MG63 (cell line): ENCODE measurements around the gene PRXL2A. TPM values are rescaled to one million over a fixed set of nuclear protein-coding genes. Genes with fewer than 3 reads are reported as not detected.
"Not testable (repeated sequence)": the region's sequence is repeated elsewhere in the genome, so short reads cannot be mapped to it uniquely, and the experiment has no call there.

Source experiments
- DNase-seq: peaks from one replicate; pipeline ENCODE4 v3.0.0-alpha.2; 2020
- H3K27me3 ChIP-seq: fragments of 250-450 bp; sonication (Bioruptor Pico); 2 replicates; pipeline ENCODE4 v1.5.1; 2020; ENCODE audit warnings: mild to moderate bottlenecking, moderate library complexity
- H3K36me3 ChIP-seq: fragments of 250-450 bp; sonication (Bioruptor Pico); 2 replicates; pipeline ENCODE4 v1.5.1; 2020; ENCODE audit warnings: mild to moderate bottlenecking, moderate library complexity
- H3K4me3 ChIP-seq: fragments of 250-450 bp; sonication (Bioruptor Pico); 2 replicates; pipeline ENCODE4 v1.5.1; 2020; ENCODE audit warnings: mild to moderate bottlenecking, moderate library complexity
- H3K9me3 ChIP-seq: fragments of 250-450 bp; sonication (Bioruptor Pico); 2 replicates; pipeline ENCODE4 v1.5.1; 2020; ENCODE audit warnings: mild to moderate bottlenecking, moderate library complexity
- total RNA-seq: library from RNA; depleted of rRNA; stranded (reverse); fragments of >200 nt; shearing (Covaris generic); gene quantifications from 2 replicates; pipeline ENCODE4 v1.2.3, GENCODE V29; 2014; ENCODE audit warnings: low replicate concordance; rRNA removed

Gene PRXL2A, protein sequence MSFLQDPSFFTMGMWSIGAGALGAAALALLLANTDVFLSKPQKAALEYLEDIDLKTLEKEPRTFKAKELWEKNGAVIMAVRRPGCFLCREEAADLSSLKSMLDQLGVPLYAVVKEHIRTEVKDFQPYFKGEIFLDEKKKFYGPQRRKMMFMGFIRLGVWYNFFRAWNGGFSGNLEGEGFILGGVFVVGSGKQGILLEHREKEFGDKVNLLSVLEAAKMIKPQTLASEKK
- total RNA-seq, result 1.4 and 2.6 TPM in 2 replicates

DNA sequence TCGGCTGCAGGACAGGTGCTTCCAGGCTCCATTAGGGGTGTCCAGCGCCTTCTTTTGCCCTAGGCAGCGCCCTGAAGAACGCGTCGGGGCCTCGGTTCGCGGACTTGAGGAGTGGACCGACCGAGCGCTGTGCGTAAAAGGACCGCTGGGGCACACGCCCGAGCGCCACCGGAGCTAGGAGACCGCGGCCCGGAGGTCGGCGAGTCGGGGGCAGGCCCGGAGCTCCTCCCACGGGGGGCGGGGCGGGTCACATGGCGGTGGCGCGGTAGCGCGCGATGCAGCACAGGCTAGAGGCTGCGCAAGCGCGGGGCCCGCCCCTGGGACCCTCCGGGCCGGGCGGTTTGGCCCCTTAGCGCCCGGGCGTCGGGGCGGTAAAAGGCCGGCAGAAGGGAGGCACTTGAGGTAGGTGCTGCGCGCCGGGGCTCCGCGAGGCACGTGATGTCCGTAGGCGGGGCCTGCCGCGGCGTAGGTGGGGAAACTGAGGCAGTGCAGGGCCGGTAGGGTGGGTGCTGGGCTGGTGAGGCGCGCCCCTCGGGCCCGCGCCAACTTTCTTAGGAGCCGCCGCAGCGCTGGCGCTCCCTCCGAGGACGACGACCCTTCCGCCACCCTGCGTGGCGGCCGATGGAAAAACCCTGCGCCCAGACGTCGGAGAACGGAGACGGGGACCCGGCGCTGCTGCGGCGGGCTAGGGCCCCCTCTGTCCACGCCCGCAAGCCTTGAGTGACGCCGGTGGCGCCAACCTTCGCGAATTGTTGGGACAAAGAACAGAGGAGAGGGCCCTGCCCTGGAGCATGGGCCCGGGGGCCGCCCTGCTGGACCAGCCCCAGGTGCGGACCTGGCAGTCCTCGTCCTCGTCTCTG is at the start of gene PRXL2A:
TSS of gene PRXL2A (plus strand) at position 310 of the 860 bp plus-strand sequence. CDS start 11,917 bp downstream, outside the sequence.
- H3K9me3 ChIP-seq, result no peaks in the 10 kb centered on the region
- H3K27me3 ChIP-seq, result no peaks in the 10 kb centered on the region
- peak within 1 kb of the TSS; percentile 55 for H3K4me3 ChIP-seq
- peak; percentile 70 for DNase-seq
- H3K36me3 ChIP-seq, result no peaks in the 10 kb centered on the region

DNA sequence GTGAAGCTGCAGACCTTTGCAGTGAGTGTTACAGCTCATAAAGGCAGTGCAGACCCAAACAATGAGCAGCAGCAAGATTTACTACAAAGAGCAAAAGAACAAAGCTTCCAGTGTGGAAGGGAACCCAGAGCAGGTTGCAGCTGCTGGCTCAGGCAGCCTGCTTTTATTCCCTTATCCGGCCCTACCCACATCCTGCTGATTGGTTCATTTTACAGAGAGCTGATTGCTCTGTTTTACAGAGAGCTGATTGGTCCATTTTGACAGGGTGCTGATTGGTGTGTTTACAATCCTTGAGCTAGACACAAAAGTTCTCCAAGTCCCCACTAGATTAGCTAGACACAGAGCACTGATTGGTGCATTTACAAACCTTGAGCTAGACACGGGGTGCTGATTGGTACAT is 49.4 kb upstream of the PRXL2A start:
- H3K9me3 ChIP-seq, H3K36me3 ChIP-seq, H3K4me3 ChIP-seq, H3K27me3 ChIP-seq, DNase-seq: not testable (repeated sequence)

DNA sequence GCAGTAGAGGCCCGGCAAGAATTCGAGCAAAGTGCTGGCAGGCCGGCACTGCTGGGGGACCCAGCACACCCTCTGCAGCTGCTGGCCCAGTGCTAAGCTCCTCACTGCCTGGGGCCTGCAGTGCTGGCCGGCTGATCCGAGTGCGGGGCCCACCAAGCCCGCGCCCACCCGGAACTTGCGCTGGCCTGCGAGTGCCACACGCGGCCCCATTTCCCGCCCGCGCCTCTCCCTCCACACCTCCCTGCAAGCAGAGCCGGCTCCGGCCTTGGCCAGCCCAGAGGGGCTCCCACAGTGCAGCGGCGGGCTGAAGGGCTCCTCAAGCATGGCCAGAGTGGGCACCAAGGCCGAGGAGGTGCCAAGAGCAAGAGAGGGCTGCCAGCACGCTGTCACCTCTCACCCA is 48.7 kb upstream of the PRXL2A start:
- Histone ChIP-seq H3K36me3 (no peaks in the 10 kb centered on the region), H3K27me3 (no peaks in the 10 kb centered on the region), H3K9me3 (no peaks in the 10 kb centered on the region), H3K4me3 (no peak overlapping the region)
- DNase-seq, result no peak

DNA sequence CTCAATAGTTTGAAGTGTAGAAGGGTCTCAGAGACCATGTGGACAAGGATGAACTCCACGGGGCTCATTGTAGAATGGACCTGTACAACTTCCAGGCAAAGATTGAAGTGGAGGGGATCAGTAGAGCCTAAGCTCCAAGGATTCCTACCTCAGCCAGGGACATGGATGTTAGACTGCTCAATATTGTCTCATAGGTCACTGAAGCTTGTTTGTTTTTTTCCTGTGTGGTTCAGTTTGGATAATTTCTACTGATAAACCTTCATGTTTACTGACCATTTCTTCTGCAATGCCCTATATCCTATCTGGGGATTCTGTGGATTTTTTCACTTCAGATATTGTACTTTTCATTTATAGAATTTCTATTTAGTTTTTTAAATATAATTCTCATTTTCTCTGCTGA is 42.8 kb upstream of the PRXL2A start:
- no peak for DNase-seq
- Histone ChIP-seq H3K27me3 (no peaks in the 10 kb centered on the region), H3K36me3 (no peaks in the 10 kb centered on the region), H3K9me3 (no peaks in the 10 kb centered on the region), H3K4me3 (no peak overlapping the region)

DNA sequence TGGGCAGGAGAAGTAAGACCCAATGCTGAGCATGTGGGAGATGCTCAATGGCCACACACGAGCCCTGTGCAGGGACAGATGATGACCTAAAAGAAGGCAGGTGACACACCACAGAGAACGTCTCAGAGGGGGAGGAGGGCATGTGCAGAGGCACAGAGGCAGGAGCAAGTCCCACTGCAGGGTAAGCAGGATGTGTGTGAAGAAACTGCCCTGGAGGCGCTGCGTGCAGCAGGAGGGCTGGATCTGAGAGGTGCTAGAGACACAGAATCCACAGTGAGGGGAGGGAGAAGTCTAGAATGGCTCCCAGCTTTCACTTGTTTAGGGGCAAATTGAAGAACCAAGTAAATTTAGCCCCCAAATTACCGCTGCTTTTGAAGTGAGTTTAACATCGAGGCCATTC is 36.9 kb upstream of the PRXL2A start:
- DNase-seq, result no peak
- Histone ChIP-seq H3K9me3 (no peaks in the 10 kb centered on the region), H3K27me3 (no peaks in the 10 kb centered on the region), H3K4me3 (no peak overlapping the region), H3K36me3 (no peaks in the 10 kb centered on the region)

DNA sequence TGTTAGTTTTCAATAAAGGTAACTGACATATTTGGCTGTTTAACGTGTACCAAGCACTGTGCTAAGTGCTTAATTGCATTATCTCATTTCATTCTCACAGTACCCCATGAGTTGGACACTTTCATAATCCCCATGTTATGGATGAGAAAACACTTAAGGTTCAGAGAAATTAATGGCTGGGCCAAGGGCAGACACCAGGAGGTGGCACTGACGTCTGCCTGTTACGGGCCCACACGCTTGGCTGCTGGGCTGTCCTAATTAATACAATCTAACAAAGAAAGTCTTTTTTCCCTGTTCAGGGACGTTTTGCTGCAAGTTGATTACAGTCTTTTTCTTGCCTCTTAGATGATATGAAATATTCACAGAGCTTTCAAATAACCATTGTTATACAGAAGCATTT is 35.7 kb upstream of the PRXL2A start:
- no peaks in the 10 kb centered on the region for H3K36me3 ChIP-seq
- no peaks in the 10 kb centered on the region for H3K27me3 ChIP-seq
- H3K4me3 ChIP-seq, result no peak overlapping the region
- H3K9me3 ChIP-seq, result no peaks in the 10 kb centered on the region
- no peak for DNase-seq

DNA sequence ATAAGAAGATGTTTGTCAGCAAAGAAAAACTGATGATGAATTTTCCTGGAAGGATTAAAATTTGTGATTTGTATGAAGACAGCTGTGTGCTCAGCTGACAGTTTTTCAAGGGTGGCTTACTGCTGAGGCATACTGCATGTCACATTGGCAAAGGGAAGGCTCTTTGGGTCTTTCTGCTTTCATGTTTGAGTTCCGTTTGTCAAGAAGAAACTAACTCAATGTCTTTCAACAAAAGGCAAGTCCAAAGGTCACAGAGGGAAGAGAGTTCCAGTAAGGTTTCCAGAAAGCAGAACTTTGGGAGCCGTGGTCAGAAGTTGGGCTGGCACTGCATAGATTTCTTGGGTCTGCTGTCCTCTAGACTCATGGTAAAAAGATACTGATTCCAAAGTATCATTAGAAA is 34.8 kb upstream of the PRXL2A start:
- no peak overlapping the region for H3K4me3 ChIP-seq
- H3K9me3 ChIP-seq, result no peaks in the 10 kb centered on the region
- no peak for DNase-seq
- H3K27me3 ChIP-seq, result 0 out of 2 replicates have a peak, but pooled peaks cover 2% of the 10 kb centered on the region
- no peaks in the 10 kb centered on the region for H3K36me3 ChIP-seq

DNA sequence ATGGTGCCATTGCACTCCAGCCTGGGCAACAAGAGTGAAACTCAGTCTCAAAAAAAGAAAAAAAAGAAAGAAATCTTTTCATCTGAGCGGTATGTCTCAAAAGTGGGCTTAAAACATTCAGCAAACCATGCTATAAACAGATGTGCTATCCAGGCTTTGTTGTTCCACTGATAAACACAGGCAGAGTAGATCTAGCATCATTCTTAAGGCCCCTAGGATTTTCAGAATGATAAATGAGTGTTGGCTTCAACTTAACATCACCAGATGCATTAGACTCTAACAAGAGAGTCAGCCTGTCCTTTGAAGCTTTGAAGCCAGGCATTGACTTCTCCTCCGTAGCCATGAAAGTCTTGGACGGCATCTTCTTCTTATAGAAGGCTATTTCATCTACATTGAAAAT is 28.6 kb upstream of the PRXL2A start:
- Histone ChIP-seq H3K4me3 (no peak overlapping the region), H3K36me3 (no peaks in the 10 kb centered on the region), H3K9me3 (no peaks in the 10 kb centered on the region), H3K27me3 (0 out of 2 replicates have a peak, but pooled peaks cover 2% of the 10 kb centered on the region)
- no peak for DNase-seq

DNA sequence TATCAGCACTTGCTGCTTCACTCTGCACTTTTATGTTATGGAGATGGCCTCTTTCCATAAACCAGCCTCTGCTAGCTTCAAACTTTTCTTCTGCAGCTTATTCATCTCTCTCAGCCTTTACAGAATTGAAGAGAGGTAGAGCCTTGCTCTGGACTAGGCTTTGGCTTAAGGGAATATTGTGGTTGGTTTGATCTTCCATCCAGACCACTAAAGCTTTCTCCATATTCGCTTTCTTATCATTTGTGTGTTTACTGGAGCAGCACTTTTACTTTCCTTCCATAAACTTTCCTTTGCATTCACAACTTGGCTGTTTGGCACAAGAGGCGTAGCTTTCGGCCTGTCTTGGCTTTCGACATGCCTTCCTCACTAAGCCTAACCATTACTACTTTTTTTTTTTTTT is 28.2 kb upstream of the PRXL2A start:
- H3K4me3 ChIP-seq, result no peak overlapping the region
- no peak for DNase-seq
- H3K36me3 ChIP-seq, result no peaks in the 10 kb centered on the region
- H3K27me3 ChIP-seq, result 0 out of 2 replicates have a peak, but pooled peaks cover 2% of the 10 kb centered on the region
- H3K9me3 ChIP-seq, result no peaks in the 10 kb centered on the region

DNA sequence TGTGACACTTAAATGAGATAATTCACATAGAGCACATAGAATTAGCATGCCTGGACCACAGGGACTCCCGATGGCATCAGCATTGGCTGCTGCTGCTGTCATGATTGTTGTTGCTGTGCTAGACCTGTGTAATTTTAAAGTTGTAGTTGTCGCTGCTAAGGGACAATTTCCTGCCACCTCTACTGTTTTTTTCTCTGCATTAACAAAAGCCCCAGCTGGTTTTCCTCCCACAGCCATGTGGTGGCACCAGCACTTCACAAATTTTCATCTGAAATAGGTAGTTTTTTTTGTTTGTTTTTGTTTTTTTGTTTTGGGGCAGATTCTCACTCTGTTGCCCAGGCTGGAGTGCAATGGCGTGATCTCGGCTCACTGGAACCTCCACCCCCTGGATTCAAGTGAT is 25.4 kb upstream of the PRXL2A start:
- Histone ChIP-seq H3K9me3 (no peaks in the 10 kb centered on the region), H3K36me3 (no peaks in the 10 kb centered on the region), H3K27me3 (no peaks in the 10 kb centered on the region), H3K4me3 (no peak overlapping the region)
- peak; percentile 3 for DNase-seq

DNA sequence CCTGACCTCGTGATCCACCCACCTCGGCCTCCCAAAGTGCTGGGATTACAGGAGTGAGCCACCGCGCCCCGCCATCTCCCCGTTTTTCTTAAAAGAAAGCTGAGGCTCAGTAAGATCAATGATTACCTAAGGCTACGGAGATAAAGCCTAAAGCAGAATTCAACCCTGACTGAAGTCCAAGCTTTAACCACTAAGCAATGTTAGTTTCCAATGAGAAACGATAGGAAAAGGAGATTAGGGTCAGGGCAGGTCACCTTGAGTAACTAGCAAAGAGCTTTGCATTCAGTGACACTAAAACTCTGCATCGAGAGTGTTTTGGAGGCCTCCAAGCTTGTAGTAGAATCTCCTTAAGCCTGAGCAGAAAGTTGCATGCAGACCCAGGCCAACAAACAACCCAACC is 17.6 kb upstream of the PRXL2A start:
- Histone ChIP-seq H3K36me3 (no peaks in the 10 kb centered on the region), H3K27me3 (no peaks in the 10 kb centered on the region), H3K4me3 (no peak overlapping the region), H3K9me3 (no peaks in the 10 kb centered on the region)
- no peak for DNase-seq

DNA sequence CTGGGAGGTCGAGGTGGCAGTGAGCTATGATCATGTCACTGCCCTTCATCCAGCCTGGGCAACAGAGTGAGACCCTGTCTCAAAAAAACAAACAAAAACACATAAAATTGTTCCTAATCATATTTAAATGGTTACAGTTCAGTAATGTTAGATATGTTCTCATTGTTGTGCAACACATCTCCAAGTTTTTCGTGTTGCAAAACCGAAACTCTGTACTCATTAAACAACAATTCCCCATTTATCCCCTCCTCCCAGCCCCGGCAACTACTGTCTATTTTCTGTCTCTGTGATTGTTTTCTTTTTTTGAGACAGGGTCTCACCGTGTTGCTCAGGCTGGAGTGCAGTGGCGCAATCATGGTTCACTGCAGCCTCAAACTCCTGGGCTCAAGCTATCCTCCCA is 16.1 kb upstream of the PRXL2A start:
- Histone ChIP-seq H3K36me3 (no peaks in the 10 kb centered on the region), H3K4me3 (no peak overlapping the region), H3K27me3 (no peaks in the 10 kb centered on the region), H3K9me3 (no peaks in the 10 kb centered on the region)
- DNase-seq, result no peak

DNA sequence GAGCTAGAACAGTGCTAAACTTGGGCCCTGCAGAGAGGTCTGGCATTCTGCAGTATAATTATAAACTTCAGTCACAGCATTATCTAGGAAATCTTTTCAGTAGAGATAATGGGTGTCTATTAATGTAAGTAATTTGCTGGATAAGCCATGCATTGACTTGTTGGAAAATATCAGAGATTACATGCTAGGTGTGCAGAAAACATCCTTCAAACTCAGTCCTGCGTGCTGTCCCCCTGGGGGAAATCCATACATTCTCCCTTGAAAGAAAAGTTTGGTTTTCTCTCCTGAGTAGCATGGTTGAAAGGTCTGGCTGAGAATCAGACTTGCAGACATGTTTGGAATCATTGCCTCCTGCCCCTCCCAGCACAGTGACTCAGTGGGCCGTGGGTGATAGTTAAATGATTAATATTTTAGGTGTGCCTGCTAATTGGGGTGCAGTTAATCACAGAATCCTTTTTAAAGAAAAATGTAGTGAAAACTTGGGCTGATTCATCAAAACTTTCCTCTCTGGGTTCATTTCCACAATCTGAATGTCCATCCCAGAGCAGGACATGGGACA is 13.9 kb upstream of the PRXL2A start:
- H3K36me3 ChIP-seq, result no peaks in the 10 kb centered on the region
- no peak overlapping the region for H3K4me3 ChIP-seq
- no peaks in the 10 kb centered on the region for H3K27me3 ChIP-seq
- H3K9me3 ChIP-seq, result no peaks in the 10 kb centered on the region
- no peak for DNase-seq

DNA sequence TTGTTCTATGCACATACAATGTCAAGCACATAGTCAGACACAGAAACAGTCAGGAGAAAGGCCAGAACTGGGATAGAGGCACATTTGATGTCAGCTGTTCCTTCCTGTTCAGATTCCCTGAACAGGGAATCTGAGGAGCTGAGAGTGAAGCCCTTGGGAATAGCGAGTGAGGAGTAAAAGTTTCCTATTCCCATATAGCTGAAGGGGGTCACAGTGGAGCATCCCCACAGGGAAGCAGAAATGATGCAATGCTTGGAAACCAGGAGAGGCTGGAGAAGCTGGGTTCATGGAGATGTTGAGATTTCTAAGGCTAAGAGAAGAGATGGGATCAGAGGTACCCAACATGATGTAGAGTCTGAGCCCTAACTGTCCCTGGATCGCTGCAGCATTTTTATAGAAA is 11.3 kb upstream of the PRXL2A start:
- H3K27me3 ChIP-seq, result no peaks in the 10 kb centered on the region
- DNase-seq, result no peak

DNA sequence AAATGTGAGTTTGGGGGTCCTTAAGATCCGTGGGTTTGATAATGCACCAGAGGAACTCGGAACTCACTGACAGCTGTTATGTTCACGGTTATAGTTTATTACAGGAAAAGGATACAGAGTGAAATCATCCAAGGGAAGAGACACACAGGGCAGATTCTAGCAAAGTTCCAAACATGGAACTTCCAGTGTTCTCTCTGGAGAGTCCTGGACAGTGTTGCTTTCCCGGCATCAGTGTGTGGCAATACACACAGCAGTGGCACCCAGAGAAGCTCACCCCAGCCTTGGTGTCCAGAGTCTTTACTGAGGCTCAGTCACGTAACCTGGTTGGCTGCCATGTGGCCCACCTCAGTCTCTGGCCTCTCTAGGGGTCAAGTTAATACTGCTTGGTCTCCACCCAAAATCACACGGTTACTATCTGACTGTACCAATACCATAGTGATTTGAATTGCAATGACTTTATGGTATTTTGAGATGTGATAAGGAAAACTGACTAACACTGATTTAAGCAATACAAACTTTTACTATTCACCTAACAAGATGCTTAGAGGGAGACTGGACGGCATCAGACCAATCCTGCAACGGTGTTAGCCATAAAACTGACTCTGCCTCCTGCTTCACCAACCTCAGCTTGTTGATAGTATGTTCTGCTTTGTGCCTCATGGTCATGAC is 8.1 kb upstream of the PRXL2A start:
- Histone ChIP-seq H3K27me3 (no peaks in the 10 kb centered on the region), H3K36me3 (no peaks in the 10 kb centered on the region), H3K4me3 (no peak overlapping the region), H3K9me3 (no peaks in the 10 kb centered on the region)
- DNase-seq, result no peak

More for the DNA sequence above, 11.3 kb upstream of the PRXL2A start:
- no peaks in the 10 kb centered on the region for H3K9me3 ChIP-seq
- H3K36me3 ChIP-seq, result no peaks in the 10 kb centered on the region
- H3K4me3 ChIP-seq, result no peak overlapping the region

DNA sequence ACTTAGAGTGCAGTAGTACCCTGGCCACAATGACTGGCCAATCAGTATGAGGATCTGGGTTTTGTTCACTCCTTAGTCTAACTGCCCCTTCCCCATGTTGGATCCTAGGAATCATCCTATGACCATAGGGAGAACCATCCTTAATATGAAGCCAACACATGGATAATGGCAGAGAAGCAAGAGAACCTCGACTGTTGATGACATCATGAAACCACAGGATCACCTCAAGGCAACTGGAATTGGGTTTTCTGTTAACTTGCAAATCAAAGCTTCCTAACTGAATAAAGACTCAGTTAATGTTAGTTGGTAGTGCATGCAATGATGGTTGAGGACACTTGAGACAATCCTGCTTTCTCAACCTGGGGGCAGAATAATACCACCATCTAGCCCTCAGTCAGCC is 3.3 kb upstream of the PRXL2A start:
- Histone ChIP-seq H3K27me3 (no peaks in the 10 kb centered on the region), H3K36me3 (no peaks in the 10 kb centered on the region), H3K4me3 (no peak overlapping the region), H3K9me3 (no peaks in the 10 kb centered on the region)
- no peak for DNase-seq

DNA sequence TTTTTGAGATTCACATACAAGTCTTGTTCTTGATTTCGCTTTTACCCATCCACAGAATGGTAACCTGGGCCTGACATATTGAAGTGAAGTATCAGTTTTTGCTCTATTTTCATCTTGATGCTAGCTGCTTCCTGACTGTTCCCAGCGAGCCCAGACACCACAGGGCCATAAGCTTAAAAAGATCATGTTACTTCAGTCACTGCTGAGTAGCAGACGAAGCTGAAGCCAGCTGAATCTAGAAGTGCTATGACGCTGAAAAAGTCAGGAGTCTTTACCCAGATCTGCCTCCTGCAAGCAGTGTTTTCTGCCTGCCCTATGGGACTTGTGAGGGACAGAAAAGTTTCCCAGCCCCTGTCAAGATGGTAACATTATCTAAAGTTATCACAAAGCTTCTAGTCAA is 2.7 kb upstream of the PRXL2A start:
- Histone ChIP-seq H3K9me3 (no peaks in the 10 kb centered on the region), H3K4me3 (no peak overlapping the region), H3K36me3 (no peaks in the 10 kb centered on the region), H3K27me3 (no peaks in the 10 kb centered on the region)
- DNase-seq, result no peak
